Measurements from ENCODE around the gene TRIM54.

GRCh38 chr2:27351802-27352598 is 69.8 kb downstream of the TRIM54 start:
- TF ChIP-seq SUZ12 (IDR thresholded peaks at IDR 0.05) (no peak), BHLHE40 (IDR thresholded peaks at IDR 0.05; ENCODE audit: borderline replicate concordance) (no peak), ARNT (IDR thresholded peaks at IDR 0.05) (no peak), SP1 (IDR thresholded peaks at IDR 0.05) (no peak)
- TF ChIP-seq, protein P1, sequence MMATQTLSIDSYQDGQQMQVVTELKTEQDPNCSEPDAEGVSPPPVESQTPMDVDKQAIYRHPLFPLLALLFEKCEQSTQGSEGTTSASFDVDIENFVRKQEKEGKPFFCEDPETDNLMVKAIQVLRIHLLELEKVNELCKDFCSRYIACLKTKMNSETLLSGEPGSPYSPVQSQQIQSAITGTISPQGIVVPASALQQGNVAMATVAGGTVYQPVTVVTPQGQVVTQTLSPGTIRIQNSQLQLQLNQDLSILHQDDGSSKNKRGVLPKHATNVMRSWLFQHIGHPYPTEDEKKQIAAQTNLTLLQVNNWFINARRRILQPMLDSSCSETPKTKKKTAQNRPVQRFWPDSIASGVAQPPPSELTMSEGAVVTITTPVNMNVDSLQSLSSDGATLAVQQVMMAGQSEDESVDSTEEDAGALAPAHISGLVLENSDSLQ (IDR thresholded peaks at IDR 0.05) = no peak

Measured in HEK293T (cell line).